NCI-H2196 (cell line): Measurements from ENCODE around the gene SMOC2.

Experiments used
- DNase-seq: peaks from one replicate; lab custom pipeline; 2025; ENCODE audit not compliant: unreplicated experiment; lab: John Stamatoyannopoulos, UW

The SMOC2 gene

DNA sequence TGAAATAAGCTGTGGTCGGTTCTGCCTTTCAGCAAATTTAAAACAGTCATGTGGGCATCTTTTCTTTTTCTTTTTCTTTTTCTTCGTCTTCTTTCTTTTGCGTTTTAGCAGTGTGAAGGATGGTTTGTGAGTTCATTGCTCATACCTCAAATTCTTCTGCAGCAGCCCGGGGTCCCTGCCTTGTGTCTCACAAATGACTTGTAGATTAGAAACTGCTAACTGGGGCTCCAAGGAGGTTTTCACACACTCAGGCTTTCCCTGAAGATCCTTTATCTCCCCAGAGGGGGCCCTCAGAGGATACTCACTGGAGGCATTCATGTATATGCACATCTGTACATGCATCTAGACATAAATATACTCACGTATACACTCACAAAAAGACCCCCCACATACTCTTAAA, 1.7 kb downstream of the SMOC2 start:
- DNase-seq: no peak

- no peak for DNase-seq
Observed at GRCh38 chr6:168447282-168447681, 6.3 kb downstream of the SMOC2 start.

DNA sequence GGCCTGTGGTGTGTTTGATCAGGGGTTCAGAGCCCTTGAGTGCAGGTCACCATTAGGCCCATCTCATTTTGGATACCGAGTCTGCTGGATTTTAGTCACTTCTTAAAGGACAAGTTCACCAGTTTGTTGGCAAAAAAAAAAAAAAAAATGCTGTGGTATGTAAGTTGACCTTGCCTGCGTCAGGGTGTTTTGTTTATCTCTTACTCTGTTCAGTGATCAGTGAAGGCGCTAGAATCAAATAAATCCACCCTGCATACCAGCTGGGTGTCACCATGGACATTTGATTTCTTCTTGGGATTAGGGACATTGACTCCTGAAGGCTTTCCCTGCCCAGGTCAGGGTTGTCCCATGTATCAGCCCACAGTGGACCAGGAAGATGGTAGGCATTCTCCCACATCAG, 6.7 kb downstream of the SMOC2 start:
- no peak for DNase-seq

DNA sequence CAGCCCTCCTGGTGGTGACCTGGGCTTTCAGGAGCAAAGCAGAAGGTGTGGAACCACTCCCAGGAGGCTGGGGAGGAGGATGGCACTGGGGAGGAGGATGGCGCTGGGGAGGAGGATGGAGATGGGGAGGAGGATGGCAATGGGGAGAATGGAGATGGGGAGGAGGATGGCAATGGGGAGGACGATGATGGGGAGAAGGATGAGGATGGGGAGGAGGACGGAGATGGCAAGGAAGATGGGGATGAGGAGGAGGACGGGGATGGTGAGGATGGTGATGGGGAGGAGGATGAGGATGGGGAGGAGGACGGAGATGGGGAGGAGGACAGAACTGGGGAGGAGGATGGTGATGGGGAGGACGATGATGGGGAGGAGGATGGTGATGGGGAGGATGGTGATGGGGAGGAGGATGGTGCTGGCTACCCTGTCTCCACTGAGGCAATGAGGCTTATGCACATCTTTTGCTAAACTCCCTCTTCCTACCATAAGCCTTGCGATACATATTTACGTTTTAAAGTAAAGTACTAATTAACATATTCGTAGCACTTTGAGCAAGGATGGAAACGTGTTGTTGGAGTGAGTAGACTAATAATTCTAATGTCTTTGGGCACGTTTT, 7.4 kb downstream of the SMOC2 start:
- no peak for DNase-seq

DNA sequence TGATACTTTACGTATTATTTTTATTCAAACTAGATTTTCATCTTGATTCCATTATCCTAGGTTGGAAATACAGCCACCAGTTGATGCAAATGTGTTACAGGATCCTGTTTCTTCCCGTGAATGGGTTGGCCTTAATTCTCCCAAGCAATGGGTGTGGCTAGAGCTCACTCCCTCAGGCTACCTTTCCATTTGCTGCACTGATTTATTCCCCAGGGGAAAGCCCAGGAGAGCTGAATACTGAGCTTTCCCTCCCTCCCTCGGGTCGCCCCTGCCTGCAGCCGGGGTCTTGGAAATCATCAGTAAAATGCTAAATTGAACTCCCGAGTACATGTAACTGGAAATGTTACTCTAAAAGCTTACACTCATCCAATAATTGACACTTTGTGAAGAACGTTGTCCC, 9.9 kb downstream of the SMOC2 start:
- no peak for DNase-seq

GRCh38 chr6:168451805-168452517, 11.0 kb downstream of the SMOC2 start:
- peak; percentile 5 for DNase-seq

DNA sequence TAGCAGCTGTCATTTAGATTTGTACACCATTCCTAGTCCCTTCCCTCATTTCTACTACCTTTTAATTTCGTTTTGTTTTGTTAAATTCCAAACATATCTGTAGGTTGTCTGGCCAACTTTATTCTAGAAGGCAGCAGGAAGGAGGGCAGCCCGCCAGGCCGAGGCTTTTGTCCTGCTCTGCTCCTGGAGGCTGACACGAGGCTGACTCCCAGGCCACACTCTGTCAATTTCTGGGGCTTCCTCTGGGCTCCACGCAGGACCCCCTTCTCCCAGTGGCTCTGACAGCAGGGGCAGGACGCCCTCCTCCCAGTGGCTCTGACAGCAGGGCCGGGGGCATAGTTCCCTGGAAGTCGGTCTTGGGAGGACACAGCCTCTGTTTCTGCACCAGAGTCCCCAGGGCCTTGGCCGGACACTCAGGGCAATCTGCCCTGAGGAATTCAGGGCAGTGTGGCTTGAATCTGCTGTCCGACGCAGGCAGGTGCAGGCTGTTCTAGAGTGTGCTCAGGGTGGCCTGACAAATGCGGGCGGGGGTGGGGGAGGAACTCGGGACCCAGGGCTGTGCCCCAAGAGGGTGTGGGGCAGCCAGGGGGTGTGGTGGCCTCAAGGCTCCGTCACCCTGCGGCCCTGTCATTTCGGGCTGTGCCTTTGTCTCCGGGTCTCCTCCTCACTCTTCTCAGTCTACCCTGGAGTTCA, 11.8 kb downstream of the SMOC2 start:
- DNase-seq: no peak

DNA sequence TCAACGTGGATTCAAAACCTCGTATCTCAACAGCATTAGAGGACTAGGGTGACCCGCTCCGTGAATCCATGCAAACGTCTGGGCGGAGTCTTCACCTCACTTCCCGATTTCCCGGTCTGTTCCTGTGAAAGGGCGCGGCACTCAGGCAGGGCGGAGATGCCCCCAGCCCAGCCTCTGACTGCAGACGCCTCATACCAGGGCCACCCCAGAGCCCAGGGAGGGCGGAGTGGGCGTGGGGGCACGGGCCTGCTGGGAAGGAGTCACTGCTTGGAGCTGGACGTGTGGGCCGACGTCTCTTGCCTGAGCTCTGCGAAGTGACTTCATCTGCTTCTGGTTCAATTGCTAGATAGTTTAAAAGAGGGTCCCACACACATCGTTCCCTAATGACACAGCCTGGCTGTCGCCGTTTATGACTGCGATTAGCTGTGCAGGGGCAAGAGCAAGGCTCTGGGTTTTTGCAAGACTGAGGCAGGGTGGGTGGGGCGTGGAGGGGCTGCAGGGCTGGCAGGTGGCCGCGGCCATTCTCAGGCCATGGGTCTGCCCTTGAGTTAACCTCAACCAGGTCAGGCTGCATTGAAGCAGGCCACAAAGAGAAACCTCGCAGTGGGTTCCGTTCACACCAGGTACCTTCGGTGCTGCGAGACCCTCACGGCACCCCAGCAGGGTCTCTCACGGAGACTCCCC, 15.0 kb downstream of the SMOC2 start:
- no peak for DNase-seq

DNA sequence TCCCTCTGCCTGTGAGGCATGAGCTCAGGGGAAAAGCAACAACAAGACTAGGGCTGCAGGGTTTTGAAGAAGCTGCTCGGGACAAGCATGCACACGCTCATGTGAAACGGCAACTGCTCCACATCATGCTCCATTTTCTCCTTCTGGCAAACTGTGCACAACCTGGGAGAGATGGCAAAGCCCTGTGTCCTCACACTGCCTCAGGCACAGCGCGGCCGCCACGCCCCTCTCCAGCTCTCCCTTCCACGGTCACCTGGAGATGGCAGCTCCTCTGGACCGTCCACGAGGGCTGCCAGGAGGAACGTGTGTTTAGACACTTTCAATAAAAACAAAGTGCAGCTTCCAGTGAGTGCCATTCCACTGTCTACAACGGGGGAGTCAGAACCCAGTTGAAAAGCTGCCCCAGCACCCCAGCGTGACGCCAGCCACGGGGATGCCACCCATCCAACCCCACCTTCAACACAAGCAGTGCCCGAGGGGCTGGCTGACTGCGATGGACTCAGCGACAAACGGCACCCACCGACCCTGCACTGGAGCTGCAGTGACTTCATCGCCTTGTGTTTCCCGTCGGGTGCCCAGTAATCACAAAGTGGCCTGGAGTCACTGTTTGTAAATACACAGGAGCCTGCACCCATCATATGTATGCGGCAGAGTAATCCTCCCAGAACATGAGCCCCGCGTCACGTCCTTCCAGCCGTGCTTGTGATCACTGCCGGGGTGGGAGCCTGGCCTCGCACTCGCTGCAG, 16.1 kb downstream of the SMOC2 start:
- no peak for DNase-seq

DNA sequence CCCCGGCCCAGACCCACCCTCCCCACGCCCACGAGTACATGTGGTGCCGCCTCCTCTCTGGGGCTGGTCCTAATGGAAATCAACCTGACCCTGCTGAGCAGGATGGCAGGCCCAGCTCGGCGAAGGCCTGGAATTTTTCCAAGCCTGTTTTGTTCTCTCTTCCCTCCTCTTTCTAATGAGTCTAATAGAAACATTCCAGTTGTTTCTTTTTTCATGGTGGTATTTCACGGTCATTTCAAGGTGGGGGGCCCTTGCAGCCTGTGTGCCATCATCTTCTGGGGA, 16.6 kb downstream of the SMOC2 start:
- no peak for DNase-seq

DNA sequence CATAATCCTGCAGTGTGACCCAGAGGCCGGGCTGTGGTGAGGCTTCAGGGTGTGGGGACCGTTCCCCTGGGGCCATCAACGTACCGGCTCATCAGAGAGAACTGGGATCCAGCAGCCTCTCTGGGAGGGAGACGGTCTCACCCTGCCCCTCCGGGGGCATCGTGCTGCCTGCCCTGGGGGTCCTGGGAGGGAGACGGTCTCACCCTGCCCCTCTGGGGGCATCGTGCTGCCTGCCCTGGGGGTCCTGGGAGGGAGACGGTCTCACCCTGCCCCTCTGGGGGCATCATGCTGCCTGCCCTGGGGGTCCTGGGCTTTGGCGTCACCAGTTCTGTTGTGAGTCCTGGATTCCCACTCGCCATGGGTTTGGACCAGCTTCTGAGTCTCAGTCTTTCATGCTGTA, 17.1 kb downstream of the SMOC2 start:
- DNase-seq: no peak

GRCh38 chr6:168459572-168459971, 18.6 kb downstream of the SMOC2 start:
- DNase-seq: no peak

DNA sequence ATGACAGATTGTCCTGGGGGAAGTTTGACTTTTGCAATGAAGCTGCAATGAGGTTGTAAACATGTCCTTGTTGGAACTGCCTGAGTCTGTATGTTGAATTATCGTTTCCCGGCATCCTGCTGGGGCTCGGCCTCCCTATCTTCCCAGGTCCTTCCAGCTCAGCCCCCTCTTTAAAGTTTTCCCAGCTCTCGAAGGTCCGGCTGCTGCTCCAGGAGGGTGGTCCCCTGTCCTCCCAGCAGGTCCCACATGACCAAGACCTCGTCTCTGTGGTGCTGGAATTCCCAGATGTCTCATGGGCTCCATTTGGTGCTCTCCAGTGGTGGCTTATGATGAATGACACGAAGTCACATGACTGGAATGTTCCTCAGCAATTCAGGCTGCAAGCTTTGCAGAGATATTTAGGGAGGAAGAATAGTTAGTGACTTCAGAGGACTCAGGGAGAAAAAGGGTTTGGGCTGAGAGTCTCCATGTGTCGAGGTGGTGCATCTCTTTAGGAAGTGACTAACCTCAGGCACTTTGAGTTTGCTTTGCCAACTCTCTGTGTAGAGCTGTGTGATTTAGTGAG, 21.4 kb downstream of the SMOC2 start:
- no peak for DNase-seq

DNA sequence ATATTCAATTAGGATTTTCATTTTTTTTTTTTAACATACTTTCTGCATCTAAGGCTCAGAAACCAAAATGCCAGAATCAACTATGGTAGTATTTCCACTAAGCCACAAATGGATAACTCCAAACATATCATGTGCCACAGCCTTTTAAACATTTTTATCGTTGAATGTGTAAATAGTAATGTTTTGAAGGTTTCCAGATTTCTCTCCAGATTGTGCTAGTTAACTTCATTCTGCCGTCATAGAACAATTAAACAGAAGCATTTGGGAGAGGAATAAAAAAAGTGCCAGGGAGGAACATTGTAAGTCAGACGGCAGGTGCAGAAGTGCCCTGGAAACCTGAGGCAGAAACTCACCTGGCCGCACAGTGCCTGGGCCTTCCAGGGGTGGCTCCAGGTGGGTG, 23.6 kb downstream of the SMOC2 start:
- DNase-seq: no peak

- no peak for DNase-seq
Observed at GRCh38 chr6:168468045-168468444, 27.1 kb downstream of the SMOC2 start.

DNA sequence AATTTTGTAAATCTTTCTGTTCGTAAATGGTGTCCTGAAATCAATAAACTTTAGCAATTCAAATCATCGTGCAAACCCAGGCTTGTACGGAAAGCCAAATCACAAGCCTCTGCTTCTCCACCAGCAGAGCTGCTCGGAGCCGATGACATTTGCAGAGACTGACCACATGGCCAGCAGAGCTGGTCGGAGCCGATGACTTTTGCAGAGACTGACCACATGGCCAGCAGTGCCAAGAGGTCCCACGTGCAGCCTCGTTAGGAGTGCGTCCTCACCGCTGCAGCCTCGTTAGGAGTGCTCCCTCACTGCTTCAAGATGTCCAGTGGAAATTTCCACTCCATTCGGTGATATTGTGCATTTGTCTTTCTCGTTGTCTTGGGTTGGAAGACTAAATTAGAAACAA, 28.5 kb downstream of the SMOC2 start:
- DNase-seq: no peak

DNA sequence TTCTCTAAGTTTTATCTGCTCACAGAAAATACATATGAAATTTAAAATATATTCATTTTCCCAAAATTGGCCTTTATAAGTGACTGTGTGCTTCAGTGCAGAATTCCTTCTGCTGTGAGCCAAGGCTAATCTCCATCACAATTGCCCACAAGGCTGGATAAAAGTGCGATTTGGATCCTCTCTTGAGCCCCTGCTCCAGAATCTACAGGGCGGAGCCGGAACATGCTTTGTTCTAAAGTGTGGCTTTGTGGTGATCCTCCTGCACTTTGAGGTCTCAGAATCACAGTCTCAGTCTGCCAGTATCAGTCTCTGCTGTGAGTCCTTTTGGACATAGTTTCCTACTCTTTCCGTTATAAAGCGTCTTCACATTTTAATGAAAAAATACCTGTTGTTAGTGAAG, 28.9 kb downstream of the SMOC2 start:
- DNase-seq: no peak

DNA sequence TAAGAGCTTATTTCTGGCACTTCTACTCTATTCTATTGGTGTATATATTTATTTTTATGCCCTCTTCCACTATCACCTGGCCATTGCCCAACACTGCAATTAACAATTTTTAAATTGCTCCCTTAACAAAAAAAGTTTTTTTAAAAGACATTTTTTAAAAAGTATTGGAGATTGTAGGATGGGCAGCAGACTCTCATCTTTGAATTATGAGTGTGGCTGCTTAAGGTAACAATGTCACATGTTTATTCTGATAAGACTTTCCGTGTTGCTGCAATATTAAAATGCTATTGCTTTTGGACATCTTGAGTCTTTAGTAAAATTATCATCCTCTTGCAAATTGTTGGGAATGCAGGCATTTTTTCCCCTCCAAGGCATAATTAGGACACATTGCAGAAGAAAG, 31.4 kb downstream of the SMOC2 start:
- no peak for DNase-seq

GRCh38 chr6:168473197-168473596, 32.2 kb downstream of the SMOC2 start:
- no peak for DNase-seq

GRCh38 chr6:168475188-168476013, 34.4 kb downstream of the SMOC2 start:
- no peak for DNase-seq
